IPS-18c (cell line): ENCODE data around the gene OR4K1.
"Not testable (repeated sequence)": the region's sequence is repeated elsewhere in the genome, so short reads cannot be mapped to it uniquely, and the experiment has no call there.

Experiments used
- H3K4me3 ChIP-seq: 2 replicates; pipeline ENCODE4 v1.7.0; 2013; ENCODE audit warnings: low read depth, mild to moderate bottlenecking, low read length, moderate library complexity; ENCODE audit not compliant: insufficient read depth
- H3K9me3 ChIP-seq: one replicate; pipeline ENCODE4 v1.6.1; 2013; ENCODE audit warnings: mild to moderate bottlenecking, low read length, moderate library complexity; ENCODE audit not compliant: control insufficient read depth, insufficient read depth

OR4K1 gene

GRCh38 chr14:19930617-19931016 lies at the start of gene OR4K1:
Gene OR4K1 (plus strand): TSS chr14:19930917. CDS start chr14:19935667, 4,750 bp downstream.
- Histone ChIP-seq H3K9me3 (peaks cover 11% of the 10 kb centered on the region), H3K4me3 (no peak within 1 kb of the TSS)

DNA sequence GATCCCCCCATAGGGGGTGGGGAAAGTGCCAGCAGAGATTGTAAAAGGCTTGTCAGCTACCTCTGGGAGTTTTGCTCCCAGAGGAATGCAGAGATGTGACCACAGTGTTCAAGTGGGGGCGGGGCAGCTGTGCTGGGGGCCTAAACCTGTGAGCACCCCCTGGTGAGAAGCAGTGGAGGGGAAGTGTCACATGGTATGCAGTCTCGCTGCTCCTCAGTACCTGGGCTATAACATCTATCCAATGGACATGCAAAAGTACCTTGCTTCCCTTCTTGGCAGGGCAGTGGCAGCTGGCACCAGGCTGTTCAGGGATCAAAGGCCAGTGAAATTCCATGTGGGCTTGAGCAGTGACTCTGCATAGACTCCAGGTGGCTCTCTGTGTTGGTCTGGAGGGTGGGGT lies 35.4 kb upstream of the OR4K1 start:
- Histone ChIP-seq H3K4me3 (no peak overlapping the region), H3K9me3 (peaks cover 13% of the 10 kb centered on the region)

- peaks cover 10% of the 10 kb centered on the region for H3K9me3 ChIP-seq
- H3K4me3 ChIP-seq = no peak overlapping the region
These were observed 29.7 kb upstream of the OR4K1 start for GRCh38 chr14:19900999-19901398.

DNA sequence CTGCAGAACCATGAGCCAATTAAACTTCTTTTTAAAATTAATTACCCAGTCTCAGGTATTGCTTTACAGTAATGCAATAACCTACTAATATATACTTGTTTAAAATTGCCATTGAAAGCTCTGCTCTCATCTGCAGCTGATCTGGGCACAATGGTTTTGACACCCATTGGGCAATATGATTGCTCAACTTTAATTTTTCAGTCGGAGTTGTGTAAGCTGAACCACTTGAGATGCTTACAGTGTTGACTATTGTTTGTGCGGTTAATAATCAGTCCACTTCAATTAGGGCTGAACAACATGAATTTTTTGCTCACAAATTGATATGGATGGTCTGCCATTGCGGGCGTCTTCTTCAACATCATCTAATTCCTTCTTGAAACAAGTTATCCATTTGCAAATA lies 28.3 kb upstream of the OR4K1 start:
- Histone ChIP-seq H3K4me3 (no peak overlapping the region), H3K9me3 (peaks cover 10% of the 10 kb centered on the region)

DNA sequence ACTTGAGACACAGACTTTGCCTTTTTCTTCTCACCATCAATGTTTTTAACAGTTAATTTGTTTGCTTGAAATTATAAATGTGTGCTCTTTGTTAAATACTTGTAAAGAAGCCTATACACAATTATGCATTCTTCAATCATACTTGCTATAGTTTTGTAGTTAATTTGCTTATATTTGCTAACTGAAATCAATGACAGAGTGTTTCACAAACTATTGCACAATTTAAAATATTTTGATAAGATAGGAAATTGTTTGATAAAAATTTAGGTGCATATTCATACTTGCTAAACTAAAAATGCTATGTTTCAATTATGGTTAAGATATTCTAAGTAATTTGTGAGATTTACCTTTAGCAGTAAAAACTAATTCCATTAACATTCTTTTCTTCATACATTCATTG lies 24.1 kb upstream of the OR4K1 start:
- H3K9me3 ChIP-seq = peaks cover 8% of the 10 kb centered on the region
- no peak overlapping the region for H3K4me3 ChIP-seq

- Histone ChIP-seq H3K4me3 (no peak overlapping the region), H3K9me3 (peaks cover 6% of the 10 kb centered on the region)
These were observed 19.6 kb upstream of the OR4K1 start for GRCh38 chr14:19911114-19911513.

GRCh38 chr14:19917243-19917642 lies 13.5 kb upstream of the OR4K1 start:
- Histone ChIP-seq H3K4me3 (no peak overlapping the region), H3K9me3 (peaks cover 11% of the 10 kb centered on the region)

DNA sequence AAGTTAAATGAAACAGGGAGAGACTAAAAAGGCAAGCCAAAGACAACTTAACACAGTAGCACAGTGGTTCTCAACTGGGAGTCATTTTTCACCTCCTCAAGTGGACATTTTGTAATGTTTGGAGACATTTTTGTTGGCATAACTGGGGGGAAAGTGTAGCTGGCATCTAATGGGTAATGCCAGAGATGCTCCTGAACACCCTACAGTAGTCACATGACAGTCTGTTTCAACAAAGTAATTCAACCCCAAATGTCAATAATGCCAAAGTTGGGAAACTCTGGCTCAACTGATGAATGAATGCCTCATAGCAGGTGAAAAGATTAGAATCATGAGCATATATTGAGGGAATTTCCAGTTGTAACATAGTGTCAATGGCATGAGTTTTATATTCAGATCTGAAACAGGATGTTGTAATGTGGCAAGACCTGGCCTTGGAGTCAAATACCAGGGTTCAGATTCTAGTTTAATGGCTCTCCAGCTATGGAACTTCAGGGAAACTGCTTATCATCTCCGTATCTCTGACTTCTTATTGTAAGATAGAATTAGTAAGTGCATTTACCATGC lies 12.7 kb upstream of the OR4K1 start:
- Histone ChIP-seq H3K4me3 (no peak overlapping the region), H3K9me3 (peaks cover 11% of the 10 kb centered on the region)

- peaks cover 11% of the 10 kb centered on the region for H3K9me3 ChIP-seq
These were observed 12.0 kb upstream of the OR4K1 start for GRCh38 chr14:19918553-19919264.

DNA sequence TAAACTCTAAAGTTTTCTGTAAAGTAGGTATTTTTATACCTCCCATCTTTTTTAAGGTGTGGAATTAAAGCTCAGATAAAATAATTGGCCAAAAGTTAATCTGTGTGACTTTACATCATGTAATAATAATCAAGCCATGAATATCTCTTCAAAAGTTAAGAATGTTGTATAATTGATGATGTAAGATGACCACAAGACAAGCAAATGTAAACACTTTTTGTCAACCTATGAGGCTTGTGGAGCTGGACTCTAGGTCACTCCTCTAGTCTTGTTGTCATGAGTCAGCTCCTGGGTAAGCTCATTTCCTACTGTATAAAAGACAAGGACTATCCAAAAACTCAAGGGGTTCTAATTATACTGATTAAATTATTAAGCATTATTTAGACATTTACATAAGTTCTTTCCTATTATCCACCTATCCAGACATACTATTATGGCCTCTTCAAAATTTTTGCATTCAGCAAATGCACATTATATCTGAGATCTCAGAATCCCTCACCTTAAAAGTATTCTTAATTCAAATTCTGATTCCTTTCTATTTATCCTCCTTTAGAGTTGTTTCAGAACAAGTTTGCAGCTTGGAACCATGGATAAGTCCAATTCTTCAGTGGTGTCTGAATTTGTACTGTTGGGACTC lies 10.6 kb upstream of the OR4K1 start, which contains the start of gene OR4K5:
Gene OR4K5 (plus strand): TSS at position 587 of the 637 bp plus-strand sequence. CDS start 0 bp downstream, at position 587.
- Histone ChIP-seq H3K9me3 (peaks cover 11% of the 10 kb centered on the region), H3K4me3 (no peak within 1 kb of the TSS)

More at GRCh38 chr14:19918553-19919264, 12.0 kb upstream of the OR4K1 start:
- H3K4me3 ChIP-seq = no peak overlapping the region

GRCh38 chr14:19941668-19942067 lies 11.0 kb downstream of the OR4K1 start:
- H3K4me3 ChIP-seq = no peak overlapping the region
- peaks cover under 1% of the 10 kb centered on the region for H3K9me3 ChIP-seq

DNA sequence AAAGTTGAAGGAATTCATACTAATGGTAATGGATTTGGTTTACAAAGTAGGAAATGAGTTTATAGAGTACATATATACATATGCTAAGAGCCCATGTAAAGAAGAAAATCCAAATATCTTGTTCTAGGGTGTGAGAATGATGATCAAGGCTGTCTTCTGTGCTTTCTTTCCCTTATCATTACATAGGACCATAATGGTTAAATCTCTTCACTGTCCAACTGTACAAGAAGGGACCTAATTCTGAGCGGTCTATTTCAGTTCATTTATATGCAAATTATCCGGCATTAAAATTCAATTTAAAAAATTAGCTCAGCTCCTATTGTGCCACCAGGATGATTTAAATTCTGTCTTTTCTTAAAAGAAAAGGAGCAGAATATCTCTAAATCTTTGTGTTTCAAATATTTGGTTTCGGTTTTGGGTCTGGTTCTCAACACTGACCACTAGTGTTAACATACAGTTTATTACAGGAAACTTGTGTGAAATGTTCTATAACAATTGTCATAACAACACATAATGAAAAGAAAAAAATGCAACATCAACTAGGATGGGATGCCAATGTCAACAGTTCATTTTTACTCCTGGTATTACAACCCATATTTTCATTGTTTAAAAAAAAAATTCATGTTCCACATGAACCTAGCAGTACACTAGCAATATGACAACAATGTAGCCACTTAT lies 16.8 kb downstream of the OR4K1 start:
- peaks cover 2% of the 10 kb centered on the region for H3K9me3 ChIP-seq
- H3K4me3 ChIP-seq = no peak overlapping the region

- Histone ChIP-seq H3K9me3 (peaks cover 2% of the 10 kb centered on the region), H3K4me3 (no peak overlapping the region)
These were observed 18.5 kb downstream of the OR4K1 start for GRCh38 chr14:19949218-19949617.

DNA sequence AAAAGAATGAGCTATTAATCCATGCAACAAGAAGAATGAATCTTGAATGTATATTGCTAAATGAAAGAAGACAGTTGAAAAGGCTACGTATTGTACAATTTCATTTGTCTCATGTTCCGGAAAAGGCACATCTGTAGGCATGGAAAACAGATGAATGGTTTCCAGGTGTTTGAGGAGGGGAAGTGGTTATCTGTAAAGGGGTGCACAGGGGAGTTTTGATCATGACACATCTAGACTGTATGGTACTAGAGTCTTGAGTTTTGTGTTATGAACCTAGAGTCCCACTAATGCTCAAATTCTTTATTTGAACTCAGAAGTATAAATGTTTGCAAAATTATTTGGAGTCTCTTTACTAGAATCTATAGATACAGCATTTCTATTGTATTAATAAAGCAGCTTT lies 39.0 kb downstream of the OR4K1 start:
- H3K9me3 ChIP-seq = not testable (repeated sequence)

DNA sequence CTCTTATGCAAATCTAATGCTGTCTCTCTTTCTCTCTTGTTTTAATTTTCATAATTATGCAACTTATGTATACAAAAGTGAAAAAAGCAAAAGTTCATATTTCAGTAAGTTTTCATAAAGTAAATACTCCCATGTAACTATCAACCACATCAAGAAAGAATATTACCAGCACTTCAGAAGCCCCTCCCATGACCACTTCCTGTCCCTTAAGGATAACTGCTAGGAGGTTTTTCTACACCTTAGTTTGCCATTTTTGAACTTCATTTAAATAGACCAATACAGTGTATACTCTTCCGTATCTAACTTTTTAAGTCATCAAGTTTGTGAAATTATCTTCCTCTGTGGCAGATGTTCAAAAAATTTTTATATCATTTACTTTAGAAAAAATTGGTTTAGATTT lies 44.1 kb downstream of the OR4K1 start:
- H3K4me3 ChIP-seq = no peak overlapping the region
- peaks cover 4% of the 10 kb centered on the region for H3K9me3 ChIP-seq

More for the DNA sequence above, 39.0 kb downstream of the OR4K1 start:
- H3K4me3 ChIP-seq = not testable (repeated sequence)

- Histone ChIP-seq H3K4me3 (no peak within 1 kb of the TSS), H3K9me3 (peaks cover 4% of the 10 kb centered on the region)
These were observed 44.6 kb downstream of the OR4K1 start, which contains the start of gene OR4K15 for GRCh38 chr14:19975291-19975690. Gene OR4K15 (plus strand): TSS chr14:19975591. CDS start chr14:19975591, 0 bp downstream.
